Activated T-cell treated with anti-CD3 and anti-CD28 coated beads for 1 hour (primary cell): ENCODE results near the gene HLA-DOA.
A peak's percentile ranks its signal among the peaks of the same experiment; 100 is the strongest.

ENCODE experiments used
- DNase-seq: peaks from one replicate; pipeline ENCODE4 v3.0.0-alpha.2; 2020; ENCODE audit warnings: low read depth

Gene HLA-DOA

DNA sequence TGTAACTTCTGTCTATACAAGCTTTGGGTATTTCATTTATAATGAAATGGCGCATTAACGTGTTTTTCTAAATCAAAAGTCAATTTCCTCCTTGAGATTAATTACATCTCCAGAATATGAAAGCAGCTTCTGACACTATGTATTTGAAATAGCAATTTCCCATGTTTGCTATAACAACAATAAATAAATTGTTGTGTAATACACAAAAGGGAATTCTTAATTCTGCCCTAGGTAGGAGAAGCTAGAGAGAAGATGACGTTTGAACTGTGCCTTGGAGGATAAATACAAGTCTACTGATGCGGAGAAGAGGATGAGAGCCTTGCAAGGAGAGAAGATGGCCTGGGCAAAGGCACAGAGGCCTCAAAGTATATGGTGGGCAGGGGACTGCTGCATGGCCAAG, 7.6 kb upstream of the HLA-DOA start:
- no peak for DNase-seq

DNA sequence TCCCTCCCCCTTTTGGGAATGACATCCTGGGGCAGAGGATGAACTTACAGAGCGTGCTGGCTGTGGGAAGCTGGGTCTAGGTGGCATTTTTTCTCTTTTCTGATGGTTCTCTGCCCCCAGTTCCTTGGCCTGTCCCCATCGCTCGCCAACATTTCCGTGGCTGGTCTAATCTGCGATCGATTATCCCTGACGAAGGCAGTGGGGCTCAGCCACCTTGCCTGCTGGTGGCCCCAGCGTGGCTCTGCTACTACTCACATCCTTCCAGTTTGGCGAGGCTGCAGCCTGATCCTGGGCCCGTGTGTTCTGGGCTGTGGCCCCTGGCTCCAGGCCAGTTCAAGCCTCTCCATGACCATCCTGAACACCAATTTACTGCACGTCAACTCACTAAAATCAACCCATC, 6.4 kb upstream of the HLA-DOA start:
- no peak for DNase-seq

DNA sequence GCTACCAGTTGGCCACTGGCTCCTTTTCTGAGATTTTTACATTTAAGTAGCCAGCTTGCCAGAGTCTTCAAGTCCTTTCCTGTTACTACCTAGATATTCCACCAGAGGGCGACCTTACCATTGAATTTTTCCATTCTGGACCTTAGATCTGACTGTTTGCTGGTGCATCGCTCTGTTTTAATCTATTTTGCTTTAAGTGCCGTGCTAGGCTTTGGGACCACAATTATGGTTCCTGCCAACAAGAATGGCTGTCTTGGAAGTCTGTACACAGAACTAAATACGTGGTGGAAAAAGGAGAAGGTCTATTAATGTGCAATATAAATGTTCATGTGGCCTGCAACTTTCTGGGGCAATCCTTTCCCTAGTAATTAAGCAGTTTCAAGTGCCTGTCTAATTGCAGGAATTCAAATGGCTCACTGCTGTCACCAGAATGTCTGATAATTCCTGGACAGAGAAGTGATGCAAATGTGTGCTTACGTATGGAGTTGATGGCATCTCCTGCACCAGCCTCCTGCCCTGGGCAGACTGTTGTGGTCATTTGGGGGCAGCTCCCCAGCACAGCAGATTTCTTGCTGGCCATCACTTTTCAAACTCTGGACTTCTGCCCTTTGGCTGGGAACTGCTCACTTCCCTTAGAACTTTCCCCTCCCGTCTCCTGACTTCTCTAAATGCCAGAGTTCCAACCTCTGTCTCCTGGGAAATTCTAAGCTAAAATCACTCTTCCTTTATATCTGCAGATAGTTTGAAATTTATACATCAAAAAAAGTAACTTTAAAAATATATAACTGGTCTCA, 5.6 kb upstream of the HLA-DOA start:
- DNase-seq = peak; percentile 18

DNA sequence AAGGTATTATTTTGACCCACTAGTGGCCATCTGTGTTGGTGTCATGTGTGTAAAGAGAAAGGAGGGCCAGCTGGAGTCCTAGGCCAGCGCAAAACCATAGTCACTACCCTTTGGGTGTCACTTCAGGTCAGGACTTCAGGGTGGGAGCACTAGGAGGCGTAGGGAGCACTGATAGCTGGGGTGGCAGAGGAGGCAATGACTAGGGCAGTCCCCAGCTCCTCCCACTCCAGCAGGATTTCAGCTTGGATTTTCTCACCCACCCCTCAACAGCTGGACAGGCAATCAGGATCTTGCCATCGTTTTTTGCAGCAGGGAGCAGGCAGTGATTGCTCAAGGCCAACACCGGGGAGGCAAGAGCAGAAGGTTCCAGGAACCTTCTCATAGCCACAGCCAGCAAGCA, 4.2 kb upstream of the HLA-DOA start:
- no peak for DNase-seq

DNA sequence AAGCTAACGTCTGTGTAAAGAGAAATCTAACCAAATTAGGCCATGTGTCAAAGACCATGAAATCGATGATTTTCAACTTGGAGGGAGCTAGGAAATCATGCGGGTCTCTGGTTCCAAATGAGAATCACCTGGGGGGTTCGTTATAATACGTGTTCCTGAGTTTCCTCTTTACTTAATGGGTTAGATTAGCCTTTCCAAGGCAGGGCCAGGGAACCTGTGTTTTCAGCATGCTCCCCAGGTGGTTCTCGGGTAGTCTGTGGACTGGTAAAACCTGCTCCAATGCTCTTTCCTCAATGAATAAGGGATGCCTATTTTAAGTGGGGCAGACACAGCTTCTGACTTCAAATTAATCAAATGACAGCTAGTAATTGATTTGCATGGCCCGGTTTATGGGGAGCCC, 965 bp upstream of the HLA-DOA start:
- no peak for DNase-seq

DNA sequence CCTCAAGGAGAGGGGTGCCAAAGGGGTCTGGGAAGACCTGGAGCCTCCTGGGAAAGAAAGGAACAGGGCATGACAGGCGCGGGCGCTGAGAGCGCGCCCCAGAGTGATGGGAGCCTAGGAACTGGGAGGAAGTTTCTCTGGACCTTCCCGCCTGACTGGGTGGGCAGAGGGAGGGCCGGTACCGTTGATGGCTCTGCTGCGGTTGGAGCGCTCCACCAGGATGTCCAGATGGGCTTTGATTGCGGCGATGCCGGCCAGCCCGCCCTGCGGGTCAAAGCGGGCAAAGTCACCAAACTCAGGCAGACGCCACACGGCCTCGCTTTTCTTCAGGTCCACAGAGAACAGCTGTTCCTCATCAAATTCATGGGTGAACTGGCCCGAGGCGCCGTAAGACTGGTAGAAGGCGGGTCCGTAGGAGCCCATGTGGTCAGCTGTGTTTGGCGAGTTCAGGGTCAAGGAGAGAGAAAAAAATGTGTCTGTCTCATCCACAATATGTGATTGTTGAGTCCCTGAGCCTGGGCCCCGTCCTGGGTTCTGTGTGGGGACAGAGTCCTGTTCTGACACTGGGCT, 1.5 kb downstream of the HLA-DOA start:
- no peak for DNase-seq

DNA sequence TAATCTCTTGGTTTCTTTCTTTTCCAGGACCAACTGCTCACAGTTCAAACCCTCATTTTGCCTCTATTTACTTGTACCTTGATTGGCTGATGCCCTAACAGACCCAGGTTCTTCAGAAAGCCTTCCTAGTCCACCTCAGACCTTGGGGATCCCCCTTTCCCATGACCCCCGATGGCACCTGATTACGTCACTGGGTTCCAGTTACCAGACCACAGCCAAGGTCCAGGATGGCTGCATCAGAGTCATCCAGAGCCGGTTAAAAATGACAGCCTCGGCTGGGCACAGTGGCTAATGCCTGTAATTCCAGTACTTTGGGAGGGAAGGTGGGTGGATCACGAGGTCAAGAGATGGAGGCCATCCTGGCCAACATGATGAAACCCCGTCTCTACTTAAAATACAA, 4.5 kb downstream of the HLA-DOA start:
- no peak for DNase-seq

DNA sequence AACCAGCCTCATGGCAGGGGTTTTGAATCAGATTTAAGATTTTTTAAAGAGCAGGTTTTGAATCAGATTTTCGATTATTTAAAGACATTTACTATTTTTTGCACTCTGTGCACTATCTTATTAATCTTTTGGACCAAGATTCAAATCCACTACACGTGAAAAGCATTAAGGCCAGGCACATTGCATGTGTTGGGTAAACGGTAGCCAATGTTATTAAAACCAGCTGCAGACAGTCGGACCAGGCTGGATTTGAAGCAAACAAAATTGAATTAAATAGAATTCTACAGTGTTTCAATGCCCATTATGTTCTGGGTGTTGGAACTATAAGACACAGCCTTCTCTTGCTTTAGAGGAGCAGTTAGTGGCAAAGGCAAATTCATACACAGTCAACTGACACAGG, 7.7 kb downstream of the HLA-DOA start:
- DNase-seq = no peak

DNA sequence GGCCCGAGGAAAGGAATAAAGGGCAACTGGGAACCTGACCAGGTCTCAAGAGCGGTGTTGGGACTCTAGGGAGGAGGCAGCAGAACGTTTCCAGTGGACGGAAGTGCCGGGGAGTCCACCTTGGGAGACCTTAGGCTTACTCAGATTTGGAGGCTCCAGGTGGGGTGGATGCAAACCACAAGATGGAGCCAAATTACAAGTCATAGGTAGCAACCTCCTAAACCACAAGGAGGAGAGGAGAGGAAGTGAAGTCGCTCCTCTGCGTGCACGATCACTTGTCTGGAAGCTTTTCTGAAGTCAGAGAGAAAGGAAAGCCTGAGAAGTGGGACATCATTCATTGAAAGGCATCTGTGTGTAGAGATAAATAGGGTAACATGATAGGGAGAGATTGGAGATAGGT, 9.3 kb downstream of the HLA-DOA start:
- DNase-seq = no peak

DNA sequence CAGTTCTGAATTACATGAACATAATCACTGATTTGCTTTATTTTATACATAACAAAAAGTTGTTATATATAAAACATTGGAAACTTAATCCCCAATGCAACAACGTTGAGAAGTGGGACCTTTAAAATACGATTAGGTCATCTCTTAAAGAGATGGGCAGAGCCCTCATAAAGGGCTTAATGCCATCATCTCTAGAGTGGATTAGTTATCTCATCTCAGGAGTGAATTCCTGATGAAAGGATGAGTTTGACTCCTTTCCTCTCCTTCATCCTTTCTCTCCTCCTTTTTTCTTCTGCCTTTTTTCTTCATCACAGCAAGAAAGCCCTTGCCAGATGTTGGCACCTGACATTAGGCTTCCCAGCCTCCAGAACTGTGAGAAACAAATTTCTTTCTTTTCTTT, 13.9 kb downstream of the HLA-DOA start:
- no peak for DNase-seq

DNA sequence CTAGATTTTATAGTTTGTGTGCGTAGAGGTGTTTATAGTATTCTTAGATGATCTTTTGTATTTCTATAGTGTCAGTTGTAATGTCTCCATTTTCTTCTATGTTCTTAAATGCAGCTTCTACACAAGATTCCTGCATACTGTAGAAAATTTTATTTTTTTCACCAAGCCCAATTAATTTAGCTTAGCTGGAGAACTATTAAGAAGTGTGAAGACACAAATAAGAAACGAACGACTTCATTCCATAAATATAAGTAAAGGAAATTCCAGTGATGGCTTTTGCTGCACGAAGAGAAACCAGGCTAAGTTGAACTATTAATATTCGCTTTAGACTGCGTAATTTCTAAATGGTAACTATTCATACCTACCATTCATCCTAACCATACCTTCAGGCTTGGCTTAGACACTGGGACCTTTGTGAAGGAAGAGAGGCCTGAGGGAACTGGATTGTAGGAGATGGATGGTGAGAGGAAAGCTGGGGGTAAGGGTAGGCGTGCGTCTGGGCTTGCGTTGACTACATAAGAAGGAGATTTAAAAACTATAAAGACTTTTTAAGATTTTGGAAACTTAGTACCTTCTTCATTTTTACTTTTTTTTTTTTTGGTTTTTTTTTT, 15.9 kb downstream of the HLA-DOA start:
- DNase-seq = no peak

DNA sequence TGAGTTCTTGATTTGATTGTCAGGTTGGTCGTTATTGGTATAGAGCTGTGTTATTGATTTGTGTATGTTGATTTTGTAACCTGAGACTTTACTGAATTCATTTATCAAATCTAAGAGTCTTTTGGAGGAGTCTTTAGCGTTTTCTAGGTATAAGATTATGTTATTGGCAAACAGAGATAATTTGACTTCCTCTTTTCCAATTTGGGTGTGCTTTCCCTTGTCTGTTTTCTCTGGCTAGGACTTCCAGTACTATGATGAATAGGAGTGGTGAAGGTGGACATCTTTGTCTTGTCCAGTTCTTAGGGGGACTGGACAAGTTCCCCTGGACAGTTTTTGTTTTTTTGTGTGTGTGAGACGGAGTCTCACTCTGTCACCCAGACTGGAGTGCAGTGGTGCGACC, 17.4 kb downstream of the HLA-DOA start:
- DNase-seq = no peak

DNA sequence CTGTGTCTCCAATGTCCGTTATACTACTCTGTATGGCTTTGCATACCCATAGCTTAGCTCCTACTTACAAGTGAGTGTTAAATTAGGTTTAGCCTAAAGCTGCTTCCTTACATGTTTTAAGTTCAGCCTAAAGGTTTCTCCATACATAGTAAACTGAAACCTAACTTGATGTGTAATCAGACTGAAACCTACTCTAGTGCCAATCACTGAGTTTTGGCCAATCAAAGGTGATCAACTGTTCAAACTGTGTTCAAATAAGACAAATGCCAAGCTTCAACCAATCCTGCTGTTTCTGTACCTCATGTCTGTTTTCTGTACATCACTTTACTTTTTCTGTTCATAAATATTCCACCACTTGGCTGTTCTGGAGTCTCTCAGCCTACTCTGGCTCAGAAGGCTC, 20.0 kb downstream of the HLA-DOA start:
- DNase-seq = no peak

DNA sequence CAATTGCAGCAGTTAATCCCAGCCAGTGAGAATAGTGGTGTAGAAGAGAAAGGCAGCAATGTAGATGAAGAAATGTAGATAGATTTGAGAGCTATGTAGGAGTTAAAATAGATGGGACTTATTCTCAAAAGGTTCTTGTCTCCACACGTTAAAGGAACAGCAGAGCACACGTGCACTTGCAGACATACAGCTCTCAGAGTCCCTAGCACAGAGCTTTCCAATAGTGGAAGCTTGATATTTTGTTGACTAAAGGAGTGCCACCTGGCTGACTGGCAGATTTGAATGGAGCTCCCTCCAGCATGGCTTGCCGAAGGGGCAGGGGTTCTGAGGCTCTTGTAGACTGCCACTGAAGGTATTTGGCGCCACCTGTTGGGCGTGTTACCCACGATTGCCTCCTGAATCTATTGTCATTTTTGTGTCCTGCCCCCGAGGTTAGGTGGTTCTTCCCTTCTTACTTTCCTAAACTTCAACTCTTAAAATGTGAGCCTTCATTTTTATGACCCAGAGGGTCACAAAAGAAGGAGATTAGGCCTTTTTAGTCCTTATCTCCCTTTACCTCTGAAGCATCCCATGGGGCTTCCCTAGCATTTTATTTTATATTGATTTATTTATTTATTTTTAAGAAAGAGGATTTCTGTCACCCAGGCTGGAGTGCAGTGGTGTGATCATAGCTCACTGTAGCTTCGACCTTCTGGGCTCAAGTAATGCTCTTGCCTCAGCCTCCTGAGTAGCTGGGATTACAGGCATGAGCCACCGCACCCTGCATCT, 24.6 kb downstream of the HLA-DOA start:
- DNase-seq = peak; percentile 94

DNA sequence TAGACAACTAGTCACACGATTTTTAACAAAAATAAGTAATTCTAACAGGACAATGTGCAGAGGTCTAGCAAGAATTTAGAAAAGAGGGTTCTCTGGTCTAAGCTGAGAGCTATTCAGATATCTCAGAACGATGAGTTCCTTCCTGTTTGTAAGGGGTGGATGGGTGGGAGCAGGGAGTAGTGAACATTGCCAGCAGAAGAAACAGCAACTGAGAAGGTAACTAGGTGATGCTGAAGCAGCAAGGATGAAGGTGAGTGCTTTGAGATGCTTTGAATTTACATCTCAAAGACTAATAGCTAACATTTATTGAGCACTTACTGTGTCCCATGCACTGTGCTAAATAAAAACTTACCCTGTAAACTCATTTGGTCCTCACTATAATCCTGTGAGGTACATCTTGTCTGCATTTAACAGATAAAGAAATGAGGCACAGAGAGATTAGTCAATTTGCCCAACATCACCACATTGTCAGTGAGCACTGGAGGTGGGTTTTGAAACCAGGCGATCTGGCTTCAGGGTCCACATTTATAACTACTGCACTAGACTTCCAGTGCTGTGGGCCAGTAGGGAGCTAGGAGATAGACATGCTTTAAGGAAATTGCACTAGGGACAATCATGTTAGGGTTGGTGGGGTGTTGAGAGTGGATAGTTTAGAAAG, 25.3 kb downstream of the HLA-DOA start:
- no peak for DNase-seq

DNA sequence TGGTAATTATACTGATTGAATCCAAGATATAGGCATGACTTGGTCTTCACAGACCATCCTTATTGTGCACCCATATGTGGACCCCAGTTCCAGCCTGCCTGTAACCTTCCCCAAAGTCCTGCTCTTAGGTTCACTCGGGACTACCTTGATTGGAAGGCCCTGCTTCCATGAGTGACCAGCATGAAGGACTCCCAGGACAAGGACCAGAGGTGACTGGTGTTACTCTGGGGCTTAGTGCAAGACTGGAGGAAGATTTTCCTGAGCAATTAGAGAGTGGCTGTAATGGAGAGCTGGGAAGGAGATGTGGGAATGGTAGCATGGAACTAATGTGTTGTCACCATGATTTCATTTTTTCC, 25.9 kb downstream of the HLA-DOA start:
- no peak for DNase-seq

DNA sequence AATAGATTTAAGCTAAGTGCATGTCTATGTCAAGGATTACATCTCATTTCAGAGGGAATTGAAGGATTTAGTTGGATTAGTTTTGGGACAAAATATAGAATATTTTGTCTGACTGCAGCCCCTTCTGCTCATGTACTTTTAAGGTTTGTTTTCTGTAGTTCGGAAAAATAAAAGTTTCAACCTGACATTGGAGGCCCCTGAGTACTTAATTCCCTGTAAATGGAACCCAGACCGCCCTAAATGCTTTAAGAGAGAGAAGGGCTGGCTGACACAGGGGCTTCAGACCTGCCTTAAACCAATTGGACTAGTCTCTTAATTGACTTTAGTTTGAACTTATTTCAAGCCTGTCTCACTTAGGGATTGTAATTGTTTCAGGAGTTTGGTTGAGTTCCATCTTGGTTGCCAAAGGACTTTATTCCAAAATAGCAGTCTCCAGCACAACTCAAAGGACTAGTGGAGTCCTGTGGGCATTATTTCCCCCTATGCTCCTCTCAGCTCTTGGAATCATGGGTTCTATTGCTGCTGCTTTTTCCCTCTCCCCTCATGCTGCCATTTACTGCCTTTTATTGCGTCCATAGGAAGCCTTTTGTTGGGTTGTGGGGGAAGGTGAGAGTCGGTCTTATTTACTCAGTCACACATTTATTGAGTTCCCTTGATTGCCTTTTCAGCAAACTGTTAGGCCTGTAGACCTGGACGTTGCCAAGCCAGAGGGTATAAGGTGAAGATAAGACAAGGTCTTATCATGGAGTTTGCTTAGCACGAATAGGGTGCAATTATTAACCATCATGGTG, 26.5 kb downstream of the HLA-DOA start:
- DNase-seq = no peak

DNA sequence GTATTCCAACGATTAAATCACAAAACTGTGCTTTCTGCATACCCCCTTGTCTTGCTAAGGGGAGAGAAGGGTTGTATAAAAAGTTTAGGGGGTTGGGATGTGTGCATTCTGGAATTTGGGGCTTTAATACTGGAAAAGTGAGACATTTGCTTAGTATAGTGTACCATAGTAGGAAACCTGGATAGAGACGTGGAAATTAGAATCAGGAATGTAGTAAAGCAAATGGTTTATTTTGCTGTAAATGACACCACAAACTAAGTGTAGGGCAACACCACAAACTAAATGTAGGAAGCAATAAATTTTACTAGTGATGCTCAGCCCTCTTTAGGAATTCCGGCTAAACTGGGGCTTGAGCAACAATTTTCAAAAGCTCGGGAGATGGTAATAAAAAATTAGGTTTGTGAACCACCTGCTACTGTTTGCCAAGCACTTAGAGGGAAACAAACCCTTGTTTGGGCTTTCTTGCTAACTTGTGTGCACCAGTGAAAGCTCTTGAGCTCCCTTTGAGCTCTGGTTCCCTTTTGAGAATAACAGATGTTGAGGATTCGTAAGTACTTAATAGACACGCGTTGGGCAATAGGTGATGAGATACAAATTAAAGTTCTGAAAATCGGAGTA, 27.2 kb downstream of the HLA-DOA start:
- no peak for DNase-seq

DNA sequence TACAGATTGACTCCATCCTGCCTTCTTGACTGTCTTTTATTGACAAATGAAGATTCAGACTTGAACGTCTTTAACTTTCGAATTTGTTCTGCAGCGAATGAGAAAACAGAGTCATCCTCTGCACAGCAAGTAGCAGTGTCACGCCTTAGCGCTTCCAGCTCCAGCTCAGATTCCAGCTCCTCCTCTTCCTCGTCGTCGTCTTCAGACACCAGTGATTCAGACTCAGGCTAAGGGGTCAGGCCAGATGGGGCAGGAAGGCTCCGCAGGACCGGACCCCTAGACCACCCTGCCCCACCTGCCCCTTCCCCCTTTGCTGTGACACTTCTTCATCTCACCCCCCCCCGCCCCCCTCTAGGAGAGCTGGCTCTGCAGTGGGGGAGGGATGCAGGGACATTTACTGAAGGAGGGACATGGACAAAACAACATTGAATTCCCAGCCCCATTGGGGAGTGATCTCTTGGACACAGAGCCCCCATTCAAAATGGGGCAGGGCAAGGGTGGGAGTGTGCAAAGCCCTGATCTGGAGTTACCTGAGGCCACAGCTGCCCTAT, 28.8 kb downstream of the HLA-DOA start:
- no peak for DNase-seq

DNA sequence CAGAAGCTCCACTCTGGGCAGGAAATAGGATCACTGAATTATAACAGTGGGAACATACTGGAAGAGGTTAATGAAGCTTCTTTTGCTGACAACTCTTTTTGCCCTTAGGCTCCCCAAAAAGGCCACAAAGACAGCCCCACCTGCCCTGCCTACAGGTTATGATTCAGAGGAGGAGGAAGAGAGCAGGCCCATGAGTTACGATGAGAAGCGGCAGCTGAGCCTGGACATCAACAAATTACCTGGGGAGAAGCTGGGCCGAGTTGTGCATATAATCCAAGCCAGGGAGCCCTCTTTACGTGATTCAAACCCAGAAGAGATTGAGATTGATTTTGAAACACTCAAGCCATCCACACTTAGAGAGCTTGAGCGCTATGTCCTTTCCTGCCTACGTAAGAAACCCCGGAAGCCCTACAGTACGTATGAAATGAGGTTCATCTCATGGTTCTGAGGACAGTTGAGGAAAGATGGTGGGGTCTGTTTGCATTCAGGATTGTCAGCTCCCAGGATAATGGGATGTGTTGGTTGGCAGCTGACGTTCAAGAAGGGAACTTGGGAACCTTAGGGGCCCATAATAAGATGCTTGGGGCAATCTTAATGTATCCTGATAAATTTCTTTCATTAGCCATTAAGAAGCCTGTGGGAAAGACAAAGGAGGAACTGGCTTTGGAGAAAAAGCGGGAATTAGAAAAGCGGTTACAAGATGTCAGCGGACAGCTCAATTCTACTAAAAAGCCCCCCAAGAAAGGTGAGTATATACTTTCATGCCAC, 29.5 kb downstream of the HLA-DOA start:
- DNase-seq = no peak
